Measurements from ENCODE around the gene VWA1.
"Not testable (repeated sequence)": the region's sequence is repeated elsewhere in the genome, so short reads cannot be mapped to it uniquely, and the experiment has no call there.

The VWA1 gene

DNA sequence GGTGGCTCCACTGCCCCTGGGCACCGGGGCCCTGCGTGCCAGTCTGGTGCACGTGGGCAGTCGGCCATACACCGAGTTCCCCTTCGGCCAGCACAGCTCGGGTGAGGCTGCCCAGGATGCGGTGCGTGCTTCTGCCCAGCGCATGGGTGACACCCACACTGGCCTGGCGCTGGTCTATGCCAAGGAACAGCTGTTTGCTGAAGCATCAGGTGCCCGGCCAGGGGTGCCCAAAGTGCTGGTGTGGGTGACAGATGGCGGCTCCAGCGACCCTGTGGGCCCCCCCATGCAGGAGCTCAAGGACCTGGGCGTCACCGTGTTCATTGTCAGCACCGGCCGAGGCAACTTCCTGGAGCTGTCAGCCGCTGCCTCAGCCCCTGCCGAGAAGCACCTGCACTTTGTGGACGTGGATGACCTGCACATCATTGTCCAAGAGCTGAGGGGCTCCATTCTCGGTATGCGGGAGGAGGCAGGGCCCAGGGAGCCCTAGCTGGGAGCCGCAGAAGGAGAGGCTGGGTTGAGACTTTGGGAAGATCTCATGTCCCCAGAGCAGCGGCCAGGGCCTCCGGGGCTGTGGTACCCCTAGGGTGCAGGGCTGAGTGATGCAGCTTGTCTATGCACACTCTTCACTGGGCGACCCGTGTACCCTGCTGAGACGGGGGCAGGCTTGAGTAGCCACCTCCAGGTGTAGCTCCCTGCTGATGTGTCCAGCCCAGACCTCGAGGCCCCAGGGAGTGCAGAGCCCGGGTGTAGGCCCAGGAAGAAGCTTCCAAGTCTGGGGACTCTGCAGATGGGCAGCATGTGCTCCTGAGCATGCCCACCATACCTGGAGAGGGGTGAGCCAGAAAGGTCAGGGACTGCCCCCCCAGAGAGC is 1.8 kb downstream of the VWA1 start:
- no peak for DNase-seq (ENCODE audit: low spot score)

DNA sequence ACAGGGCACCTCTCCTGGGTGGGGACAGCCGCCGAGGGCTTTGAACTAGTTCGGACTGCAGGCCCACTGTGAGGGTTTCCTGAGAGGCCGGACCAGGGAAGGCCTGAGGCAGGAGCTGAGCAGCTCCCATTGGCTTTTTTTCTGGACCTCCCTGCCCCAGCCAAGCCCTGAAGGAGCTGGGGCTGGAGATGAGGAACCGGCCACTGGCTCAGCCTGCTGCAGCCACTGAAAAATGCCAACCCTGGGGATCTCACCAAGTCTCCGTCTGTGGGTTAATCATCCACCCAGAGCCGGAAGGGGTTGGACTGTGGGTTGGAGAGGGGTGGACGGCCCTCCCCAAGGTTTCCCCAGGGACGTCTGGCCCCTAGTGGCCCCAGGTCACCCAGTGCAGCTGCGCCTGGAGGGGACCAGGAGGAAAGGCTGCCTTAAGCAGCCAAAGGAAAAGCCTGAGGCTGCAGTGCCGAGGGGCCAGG is 2.5 kb downstream of the VWA1 start:
- DNase-seq (ENCODE audit: low spot score), result no peak

DNA sequence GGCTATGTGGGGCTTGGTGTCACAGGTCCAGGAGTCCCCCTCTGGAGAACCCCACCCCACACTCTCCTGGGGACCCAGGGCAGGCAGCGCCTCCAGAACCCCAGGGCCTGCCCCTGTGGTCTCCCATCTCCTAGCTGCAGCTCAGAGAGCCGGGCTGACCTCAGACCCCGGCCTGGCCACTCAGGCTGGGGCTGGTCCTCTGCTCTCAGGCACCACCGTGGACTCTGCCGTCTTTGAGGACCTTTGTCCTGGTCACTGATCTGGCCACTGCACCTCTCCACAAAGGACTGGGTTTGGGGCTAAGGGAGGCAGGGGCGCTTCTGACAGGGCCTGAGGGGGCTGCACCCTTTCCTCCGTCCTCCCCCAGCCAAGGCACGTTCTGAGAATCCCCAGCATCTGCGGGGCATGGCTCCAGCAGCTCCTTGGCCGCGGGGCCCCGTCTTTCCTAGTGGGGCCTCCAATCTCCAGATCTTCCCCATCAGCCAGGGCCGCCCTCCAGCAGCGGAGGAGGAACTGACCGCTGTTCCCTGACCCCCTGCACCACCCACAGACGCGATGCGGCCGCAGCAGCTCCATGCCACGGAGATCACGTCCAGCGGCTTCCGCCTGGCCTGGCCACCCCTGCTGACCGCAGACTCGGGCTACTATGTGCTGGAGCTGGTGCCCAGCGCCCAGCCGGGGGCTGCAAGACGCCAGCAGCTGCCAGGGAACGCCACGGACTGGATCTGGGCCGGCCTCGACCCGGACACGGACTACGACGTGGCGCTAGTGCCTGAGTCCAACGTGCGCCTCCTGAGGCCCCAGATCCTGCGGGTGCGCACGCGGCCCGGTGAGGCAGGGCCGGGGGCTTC is 3.3 kb downstream of the VWA1 start:
- no peak for DNase-seq (ENCODE audit: low spot score)

DNA sequence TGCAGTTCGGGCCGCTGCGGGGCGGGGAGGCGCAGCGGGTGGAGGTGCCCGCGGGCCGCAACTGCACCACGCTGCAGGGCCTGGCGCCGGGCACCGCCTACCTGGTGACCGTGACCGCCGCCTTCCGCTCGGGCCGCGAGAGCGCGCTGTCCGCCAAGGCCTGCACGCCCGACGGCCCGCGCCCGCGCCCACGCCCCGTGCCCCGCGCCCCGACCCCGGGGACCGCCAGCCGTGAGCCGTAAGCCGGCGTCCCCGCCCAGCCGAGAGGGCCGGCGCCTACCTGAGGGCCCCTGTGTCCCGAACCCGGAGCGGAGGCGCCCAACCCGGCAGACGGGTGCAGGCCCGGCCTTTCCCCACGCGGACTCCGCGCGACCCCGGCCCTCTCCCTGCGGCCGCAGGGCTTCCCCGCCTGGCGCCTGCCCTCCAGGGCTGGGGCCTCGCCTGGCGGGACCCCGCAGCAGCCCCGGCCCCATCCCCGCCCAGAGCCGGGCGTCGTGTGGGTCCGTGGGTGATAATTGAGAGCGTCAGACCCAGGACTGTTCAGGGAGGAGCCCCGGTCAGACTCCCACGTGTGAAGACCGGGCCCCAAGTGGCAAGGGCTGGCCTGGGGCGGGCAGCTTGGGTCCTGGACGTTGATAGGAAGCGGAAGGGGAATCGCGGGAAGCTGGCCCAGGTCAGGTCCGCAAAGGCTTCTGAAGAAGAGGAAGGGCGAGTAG is 4.2 kb downstream of the VWA1 start:
- DNase-seq (ENCODE audit: low spot score), result no peak

DNA sequence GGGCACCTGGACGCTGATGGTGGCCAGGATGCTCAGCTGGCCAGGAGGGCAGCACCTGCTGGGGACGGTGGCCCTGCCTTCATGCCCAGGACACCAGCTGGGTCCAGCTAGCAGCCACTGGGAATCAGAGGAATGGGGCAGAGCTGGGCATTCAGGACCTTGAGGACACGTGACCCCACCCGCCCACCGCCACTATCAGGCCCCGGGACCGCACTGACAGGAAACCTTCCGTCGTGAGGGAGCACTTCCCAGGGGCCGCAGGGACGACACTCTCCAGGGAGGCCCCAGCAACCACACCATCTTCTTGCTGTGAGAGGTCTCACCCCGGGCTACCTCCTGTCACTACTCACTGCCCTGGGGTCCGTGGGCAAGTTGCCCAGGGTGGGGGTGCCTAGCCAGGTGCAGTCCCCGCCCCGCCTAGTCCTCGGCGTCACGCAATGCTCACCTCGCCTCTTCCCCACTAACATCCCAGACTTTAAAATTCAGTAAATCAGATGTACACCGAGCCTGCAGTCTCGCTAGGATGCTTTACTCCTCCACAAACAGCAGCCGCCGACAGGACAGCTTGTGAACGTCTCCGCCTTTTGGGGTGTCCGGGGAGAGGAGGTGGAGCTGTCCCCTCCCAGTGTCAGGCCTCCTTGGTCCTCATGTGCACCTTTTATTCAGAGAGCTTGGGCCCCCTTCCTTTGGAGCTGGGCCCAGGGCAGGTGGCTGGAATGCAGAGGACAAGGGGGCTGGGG is 4.9 kb downstream of the VWA1 start:
- no peak for DNase-seq (ENCODE audit: low spot score)

DNA sequence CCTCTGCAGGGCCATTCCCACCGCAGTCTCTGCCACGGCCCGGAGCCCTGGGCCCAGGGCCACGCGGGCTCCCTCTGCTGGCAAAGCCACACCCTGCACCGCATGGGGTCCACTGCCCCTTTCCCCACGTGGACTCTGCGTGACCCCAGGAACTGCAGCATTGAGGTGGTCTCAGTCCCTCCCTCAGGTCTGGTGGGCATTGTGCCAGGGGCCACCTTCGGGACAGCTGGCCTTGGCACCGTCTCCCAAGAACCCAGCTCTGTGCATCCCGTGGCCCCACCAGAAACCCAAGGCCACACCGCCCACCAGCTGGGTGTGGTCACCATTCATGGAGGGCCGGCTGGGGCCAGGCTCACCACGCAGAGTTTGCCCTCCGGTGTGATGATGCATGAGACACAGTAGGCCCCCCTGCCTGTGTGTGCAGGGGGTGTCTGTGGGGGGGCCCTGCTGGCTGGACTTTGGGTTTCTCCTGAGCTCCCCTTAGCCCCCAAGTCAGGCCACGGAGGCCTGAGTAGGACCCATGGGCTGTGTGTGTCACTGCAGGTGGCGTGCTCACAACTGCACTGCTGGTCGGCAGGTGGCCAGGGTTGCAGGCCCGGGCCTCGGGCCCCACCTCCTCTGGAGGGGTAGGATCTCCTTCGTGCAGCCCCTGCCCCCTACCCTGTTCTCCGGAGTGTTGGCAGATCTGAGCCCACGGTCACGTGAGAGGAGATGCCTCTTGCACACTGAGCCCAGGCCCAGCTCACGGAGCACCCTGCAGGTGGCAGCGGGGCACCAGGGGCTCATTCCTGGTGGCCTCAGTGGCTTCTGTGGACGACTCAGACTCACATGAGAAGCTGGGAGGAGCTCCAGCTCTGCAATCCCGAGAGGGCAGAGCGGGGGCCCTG is 5.8 kb downstream of the VWA1 start:
- DNase-seq (ENCODE audit: low spot score), result no peak

DNA sequence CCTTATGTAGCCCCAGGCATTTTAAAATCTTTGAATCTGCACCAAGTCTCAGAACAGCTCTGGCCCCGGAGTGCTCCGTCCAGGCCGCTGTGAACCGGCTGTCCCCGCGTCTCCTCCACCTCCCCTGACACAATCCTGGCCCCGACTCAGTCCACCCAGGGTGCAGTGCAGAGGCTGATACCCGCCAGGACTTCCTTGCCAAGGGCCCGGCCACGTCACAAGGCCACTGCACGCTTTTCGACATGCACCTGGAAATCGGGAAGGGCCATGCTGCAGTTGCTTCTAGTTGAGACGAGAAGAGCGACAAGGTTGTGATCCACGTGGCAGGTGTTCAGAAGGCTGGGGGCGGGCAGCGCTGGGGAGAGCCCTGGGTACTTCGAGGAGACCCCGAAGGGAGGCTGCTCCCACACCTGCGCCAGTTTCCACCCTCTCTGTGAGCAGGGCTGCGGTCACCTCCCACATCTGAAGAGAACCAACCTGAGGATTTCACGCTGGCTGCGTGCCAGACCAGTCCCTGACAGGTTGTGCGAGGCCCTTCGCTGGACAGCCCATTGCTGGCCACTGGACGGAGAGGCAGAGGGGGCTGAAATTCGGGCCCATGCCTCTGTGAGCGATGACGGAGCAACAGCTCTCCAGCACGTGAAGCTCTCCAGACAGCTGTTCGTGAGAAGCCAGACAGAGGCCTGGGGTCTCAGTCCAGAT is 6.7 kb downstream of the VWA1 start:
- DNase-seq (ENCODE audit: low spot score), result no peak

DNA sequence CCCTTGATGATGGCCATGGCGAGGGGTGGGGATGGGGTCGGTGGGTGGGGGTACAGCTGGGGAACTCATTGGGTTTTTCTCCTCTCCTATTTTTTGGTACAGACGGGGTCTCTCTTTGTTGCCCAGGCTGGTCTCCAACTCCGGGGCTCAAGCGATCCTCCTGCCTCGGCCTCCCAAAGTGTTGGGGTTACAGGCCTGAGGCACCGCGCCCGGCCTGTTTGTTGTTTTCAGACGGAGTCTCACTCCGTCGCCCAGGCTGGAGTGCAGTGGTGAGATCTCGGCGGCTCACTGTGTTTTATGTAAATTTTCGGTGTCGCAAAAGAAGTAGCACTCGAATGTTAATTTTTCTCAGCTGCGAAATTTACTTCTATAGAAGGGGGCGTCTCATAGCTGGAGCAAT is 11.1 kb downstream of the VWA1 start:
- not testable (repeated sequence) for DNase-seq (ENCODE audit: low spot score)

DNA sequence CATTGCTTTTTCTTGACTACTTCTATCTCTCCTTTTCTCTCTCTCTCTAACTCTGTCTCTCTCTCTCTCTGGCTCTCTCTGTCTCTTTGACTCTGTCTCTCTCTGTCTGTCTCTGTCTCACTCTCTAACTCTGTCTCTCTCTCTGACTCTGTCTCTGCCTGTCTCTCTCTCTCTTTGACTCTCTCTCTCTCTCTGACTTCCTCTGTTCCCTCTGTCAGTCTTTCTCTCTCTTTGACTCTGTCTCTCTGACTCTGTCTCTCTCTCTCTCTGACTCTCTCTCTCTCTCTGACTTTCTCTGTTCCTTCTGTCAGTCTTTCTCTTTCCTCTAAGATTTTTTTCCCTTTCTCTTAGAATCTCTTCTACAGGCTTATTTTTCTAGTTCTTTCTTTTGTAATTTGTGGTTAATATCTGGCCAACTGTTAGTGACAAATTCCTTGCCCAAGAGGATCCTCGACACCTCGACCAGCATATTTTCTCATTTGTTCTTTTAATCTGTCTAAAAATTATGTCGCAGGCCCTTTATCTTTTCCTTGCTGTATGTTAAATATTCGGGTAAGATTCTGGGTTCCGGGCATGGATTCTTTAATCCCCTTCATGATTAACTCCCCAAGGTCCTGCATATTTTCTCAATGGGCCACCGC is 13.7 kb downstream of the VWA1 start, which contains the start of gene ATAD3C:
Gene ATAD3C, plus strand, starts transcription at position 591 of the 641 bp plus-strand sequence. CDS start 995 bp downstream, outside the sequence.
- DNase-seq (ENCODE audit: low spot score), result no peak

DNA sequence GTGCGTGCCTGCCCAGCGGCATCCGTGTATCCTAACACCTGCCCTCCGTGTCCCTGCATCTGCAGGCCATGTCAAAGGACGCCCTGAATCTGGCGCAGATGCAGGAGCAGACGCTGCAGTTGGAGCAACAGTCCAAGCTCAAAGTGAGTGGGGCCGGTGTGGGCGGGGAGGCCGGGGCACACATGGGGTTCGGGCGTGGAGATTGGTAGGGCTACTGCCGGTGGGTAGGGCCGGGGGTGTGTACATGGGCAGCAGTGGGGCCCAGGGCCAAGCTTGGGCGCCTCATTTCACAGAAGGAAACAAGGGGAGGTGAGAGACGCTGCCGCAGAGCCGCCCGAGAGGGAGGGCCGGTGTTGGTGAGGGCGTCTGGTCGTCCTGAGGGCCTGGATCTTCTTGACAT is 15.1 kb downstream of the VWA1 start:
- not testable (repeated sequence) for DNase-seq (ENCODE audit: low spot score)

DNA sequence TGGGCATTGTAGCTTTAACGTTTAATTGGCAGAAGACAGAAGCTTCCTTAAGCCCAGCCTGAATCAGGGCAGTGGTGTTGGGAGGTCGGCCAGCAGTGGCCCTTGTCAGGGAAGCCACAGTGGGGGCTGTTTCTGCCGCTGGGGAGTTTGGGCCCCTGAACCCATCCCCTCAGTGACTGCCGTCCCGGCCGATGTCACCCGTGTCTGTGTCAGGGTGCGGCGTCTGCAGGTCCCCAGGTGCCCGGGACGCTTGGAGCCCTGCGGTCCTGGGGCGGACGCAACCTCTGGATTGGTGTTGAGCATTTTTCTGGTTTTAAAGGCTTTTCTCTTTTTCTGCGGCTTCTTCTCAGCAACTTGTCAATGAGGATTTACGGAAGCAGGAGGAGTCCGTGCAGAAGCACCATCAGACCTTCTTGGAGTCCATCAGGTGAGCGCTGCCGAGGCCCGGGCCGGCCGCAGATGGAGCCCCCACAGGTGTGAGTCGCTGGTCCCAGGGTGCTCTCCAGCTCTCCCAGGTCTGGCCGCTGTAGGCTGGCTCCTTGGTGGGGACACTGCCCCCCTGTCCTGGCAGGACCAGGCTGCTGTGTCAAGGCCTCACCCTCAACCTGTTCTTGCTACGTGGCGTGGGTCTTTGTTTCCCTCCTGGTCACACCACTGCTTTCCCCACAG is 16.3 kb downstream of the VWA1 start:
- DNase-seq (ENCODE audit: low spot score), result no peak

DNA sequence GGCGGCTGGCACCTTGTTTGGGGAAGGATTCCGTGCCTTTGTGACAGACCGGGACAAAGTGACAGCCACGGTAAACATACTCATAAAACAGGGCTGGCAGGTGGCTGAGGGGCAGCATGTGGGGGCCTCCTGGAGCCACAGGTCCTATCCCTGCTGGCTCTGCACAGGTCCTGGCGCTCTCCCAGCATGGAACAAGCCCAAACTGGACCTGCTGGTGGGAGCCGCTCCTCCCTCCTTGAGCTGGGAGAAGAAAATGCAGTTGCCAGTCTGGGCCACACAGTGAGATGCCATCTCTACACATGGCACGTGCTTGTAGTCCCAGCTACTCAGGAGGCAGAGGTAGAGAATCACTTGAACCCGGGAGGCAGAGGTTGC is 16.9 kb downstream of the VWA1 start:
- not testable (repeated sequence) for DNase-seq (ENCODE audit: low spot score)

DNA sequence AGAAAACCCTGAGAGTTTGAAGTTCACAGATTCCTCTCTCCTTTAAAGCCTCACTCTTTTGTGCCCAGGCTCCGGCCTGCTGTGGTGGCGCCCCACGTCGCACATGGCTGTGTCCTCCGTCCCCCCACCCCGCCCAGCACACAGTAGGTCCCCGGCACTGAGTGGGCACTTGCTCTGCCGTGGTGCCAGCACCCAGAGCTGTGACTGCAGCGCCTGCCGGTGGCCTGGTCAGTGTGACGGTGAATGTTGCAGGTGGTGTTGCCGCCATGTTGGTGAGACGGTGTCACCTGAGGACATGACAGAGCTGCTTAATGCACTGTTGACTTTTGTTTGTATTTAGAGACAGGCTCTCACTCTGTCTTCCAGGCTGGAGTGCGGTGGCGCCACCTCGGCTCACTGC is 17.4 kb downstream of the VWA1 start:
- DNase-seq (ENCODE audit: low spot score), result no peak

DNA sequence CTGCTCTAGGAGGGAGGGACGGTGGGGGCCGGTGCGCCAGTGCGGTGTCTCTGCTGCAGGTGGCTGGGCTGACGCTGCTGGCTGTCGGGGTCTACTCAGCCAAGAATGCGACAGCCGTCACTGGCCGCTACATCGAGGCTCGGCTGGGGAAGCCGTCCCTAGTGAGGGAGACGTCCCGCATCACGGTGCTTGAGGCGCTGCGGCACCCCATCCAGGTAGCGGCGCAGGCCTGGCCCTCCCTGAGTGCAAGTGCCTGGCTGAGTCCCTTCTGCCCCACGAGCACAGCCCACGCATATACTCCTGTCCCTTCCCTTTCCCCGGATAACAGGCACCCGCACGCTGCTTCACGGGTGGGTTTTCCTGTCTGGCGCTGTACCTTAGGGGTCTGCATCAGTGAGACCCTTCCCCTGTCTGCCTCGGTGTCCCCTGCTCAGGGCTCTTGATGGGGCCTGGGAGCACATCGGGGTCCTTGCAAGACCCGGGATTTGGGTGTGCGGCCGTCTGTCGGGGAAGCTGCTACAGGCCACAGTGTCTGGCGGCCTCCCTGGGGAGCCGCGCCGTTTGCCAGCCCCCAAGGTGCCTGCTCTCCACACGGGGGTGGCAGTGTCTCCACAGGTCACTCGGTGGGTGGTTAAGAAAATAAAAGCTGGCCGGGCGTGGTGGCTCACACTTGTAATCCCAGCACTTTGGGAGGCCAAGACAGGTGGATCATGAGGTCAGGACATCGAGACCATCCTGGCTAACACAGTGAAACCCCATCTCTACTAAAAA is 19.0 kb downstream of the VWA1 start:
- not testable (repeated sequence) for DNase-seq (ENCODE audit: low spot score)

DNA sequence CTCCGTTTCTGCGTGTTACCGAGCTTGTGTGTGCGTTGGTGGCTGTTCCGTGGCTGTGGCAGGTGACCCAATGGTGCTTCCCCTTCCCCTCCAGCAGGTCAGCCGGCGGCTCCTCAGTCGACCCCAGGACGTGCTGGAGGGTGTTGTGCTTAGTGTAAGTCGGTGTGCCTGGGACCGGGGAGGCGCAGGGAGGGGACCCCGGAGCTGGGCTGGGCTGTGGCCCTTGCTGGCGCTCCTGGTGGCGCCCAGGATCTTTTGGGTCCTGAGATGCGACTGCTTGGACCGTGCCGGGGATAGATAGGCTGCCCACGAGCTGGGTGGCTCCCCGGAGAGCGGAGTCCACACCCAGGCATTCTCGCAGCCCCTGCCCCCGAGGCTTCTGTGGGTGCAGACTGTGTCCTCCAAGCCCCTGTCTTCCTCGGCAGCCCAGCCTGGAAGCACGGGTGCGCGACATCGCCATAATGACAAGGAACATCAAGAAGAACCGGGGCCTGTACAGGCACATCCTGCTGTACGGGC is 19.9 kb downstream of the VWA1 start:
- no peak for DNase-seq (ENCODE audit: low spot score)

DNA sequence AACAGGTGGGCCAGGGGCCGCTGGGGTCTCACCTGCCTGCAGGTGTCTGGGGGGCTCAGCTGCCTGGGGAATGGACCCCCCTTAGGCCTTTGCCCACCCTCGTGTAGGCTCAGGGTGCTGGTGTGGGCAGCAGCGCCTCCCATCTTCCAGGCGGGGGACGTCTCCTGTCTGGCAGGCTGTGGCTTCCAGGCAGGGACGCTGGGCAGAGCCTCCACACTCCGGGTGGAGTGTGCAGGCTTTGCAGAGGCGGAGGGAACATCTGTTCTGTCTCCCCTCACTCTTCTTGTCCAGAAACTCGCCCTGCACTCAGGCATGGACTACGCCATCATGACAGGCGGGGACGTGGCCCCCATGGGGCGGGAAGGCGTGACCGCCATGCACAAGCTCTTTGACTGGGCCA is 20.4 kb downstream of the VWA1 start:
- DNase-seq (ENCODE audit: low spot score), result not testable (repeated sequence)

DNA sequence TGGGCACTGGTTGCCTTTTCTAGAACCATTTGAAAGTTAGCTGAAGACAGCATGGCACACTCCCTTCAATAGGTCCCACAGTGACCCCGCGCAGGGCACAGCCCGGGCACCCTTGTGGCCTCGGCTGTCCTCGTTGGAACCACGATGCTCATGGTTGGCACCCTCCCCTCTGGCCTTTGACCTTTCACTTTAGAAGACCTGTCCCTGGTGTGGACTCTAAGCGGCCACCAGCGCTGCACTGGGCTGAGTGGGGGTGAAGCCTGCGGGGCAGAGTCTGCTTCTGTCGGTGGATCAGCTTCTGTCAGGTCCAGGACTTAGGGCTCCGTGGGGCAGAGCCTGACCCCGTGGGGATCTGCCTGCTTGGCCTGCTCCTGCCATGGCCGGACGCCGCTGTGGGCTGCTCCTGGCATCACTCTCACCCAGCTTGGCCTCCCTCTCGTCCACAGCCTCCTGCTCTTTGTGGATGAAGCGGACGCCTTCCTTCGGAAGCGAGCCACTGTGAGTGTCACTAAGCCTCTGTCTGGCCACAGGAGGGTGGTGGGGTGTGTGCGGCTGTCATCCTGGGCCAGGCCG is 21.3 kb downstream of the VWA1 start:
- not testable (repeated sequence) for DNase-seq (ENCODE audit: low spot score)

All from globus pallidus (tissue), 1 donor.